Heart left ventricle (tissue), 16 donors: ENCODE measurements around the gene GDNF. TPM values are rescaled to one million over a fixed set of nuclear protein-coding genes. Genes with fewer than 3 reads are reported as not detected.

Source experiments
- ATAC-seq, 4 donors: fragments of 200-7000 bp; cut with Tn5 transposase; one replicate each; pipeline ENCODE4 v1.9.1; 2020 to 2022; ENCODE audit warnings: moderate library complexity in 4 of 4, mild to moderate bottlenecking in 3 of 4, moderate number of reproducible peaks in 1 of 4
- DNase-seq, 5 donors: peaks; one replicate each; pipeline ENCODE4 v3.0.0-alpha.2; 2020
- H3K27ac ChIP-seq, 12 donors: fragments of 200-600 bp; sonication (generic) in 4 of 12; one replicate each; pipeline versions ENCODE4 v1.5.0 to v1.8.0; 2016 to 2022; ENCODE audit warnings: mild to moderate bottlenecking in 2 of 12
- H3K27me3 ChIP-seq, 9 donors: fragments of 200-600 bp; sonication (generic) in 2 of 9; one replicate each; pipeline versions ENCODE4 v1.5.1 to v1.8.0; 2016 to 2022; ENCODE audit warnings: mild to moderate bottlenecking in 3 of 9
- H3K36me3 ChIP-seq, 9 donors: fragments of 200-600 bp; sonication (generic) in 2 of 9; one replicate each; pipeline versions ENCODE4 v1.5.0 to v1.8.0; 2018 to 2022; ENCODE audit warnings: mild to moderate bottlenecking in 2 of 9
- H3K4me1 ChIP-seq, 12 donors: fragments of 200-600 bp; sonication (generic) in 4 of 12; one replicate each; pipeline versions ENCODE4 v1.5.0 to v1.8.0; 2016 to 2022; ENCODE audit warnings: mild to moderate bottlenecking in 3 of 12
- H3K4me3 ChIP-seq, 12 donors: fragments of 200-600 bp; sonication (generic) in 4 of 12; one replicate each; pipeline versions ENCODE4 v1.5.0 to v1.8.0; 2017 to 2022; ENCODE audit warnings: mild to moderate bottlenecking in 9 of 12, moderate library complexity in 4 of 12
- H3K9me3 ChIP-seq, 12 donors: fragments of 200-600 bp; sonication (generic) in 4 of 12; one replicate each; pipeline versions ENCODE4 v1.5.0 to v1.8.0; 2016 to 2022; ENCODE audit warnings: mild to moderate bottlenecking in 1 of 12
- POLR2A ChIP-seq, 2 donors: fragments of 450-650 bp; IDR thresholded peaks; one replicate each; pipeline ENCODE4 v1.6.1; 2017; ENCODE audit warnings: antibody characterized with exemption in 2 of 2, mild to moderate bottlenecking in 2 of 2, moderate library complexity in 2 of 2
- WGBS, 4 donors: extraction: QIAGEN DNeasy Blood & Tissue Kit in 2 of 4; methylation state at CpG; one replicate each; pipeline versions ENCODE4 v1.1.5 to v1.1.7; 2013 to 2018; 5-methylcytosine and 5-hydroxymethylcytosine counted together
- intact Hi-C, 10 donors: fragments of 100-400 bp; cut with DNase I; formaldehyde crosslinking; loops; one replicate each; pipeline versions ENCODE4 v1.11.1 to v1.14.2; 2022
- polyA plus RNA-seq, 2 donors: library from polyadenylated mRNA; stranded (reverse); fragments of 200-250 nt; gene quantifications; one replicate each; pipeline ENCODE4 v1.2.3, GENCODE V29; 2013
- total RNA-seq, 9 donors: library from RNA; depleted of rRNA in 2 of 9; stranded (reverse); fragments of >200 nt in 2 of 9; fragmentation: NEBNext Ultra II Directional in 3 of 9; extraction: Animal tissue kit (Norgen Biotek cat#: 25700) in 3 of 9; gene quantifications; one replicate each; pipeline versions ENCODE4 v1.1.0 to v1.2.4, GENCODE V29; 2016 to 2023
- TF ChIP-seq, protein P1 (sequence below), 12 donors: fragments of 200-600 bp; sonication (generic) in 4 of 12; IDR thresholded peaks; one replicate each; pipeline versions ENCODE4 v1.5.0 to v1.8.0; 2018 to 2022; ENCODE audit warnings: antibody characterized with exemption in 12 of 12, mild to moderate bottlenecking in 5 of 12
- donor health status: ischemic (EF 13 %, LVEDD 7.1; RV severe dilation, severe dysfunction).
- donor health status: healthy with polysubstance abuse.
- donor health status: DM: no; HTN: yes; CAD: no.
- donor health status: DM: no; HTN: no; CAD: no.
- donor health status: ischemic (EF 25% LVEDD 6.9; RV normal size, moderate dysfunction).
- donor health status: ischemic (EF 25% LVEDD 5.7; RV mildly dilated, moderate dysfunction).
- donor health status: healthy.
- donor health status: DM: yes; HTN: yes; CAD: no.
- donor health status: ischemic (EF 35%, LVEDD 5.7; RV mildly dilated, moderate dysfunction).
- donor health status: nonischemic (EF 11% LVEDD 7.7; RV severe dilation, severe dysfunction).
- donor health status: DM: yes; HTN: yes; CAD: no.
- donor health status: PGD.
- donor health status: ischemic (EF 29% LVEDD 5.4; RV normal size, mild dysfunction).
- donor health status: nonischemic (EF 23%, LVEDD 6.1; RV moderate dilation, normal function).

The GDNF gene
- total and polyA plus RNA-seq, 11 donors = 0.03 to 0.36 (median 0.09) TPM; not detected in 4

DNA sequence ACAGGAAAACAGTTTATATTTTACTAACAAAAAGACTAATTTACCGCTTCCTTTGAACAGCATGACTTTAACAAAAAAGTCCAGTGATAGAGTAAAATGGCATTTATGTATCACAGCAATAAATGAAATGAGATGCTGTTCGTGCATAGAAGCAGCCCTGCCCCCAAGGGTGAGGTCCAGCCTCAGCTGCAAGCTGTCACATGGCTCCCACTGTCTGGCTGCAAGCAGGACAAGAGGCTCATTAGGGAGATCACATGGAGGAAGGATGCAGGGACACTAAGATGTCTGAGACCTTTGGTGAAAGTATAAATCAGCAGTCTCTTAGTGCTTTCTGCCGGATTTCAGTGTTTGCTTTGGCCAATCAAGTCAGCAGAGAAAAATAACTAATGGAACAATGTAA, 23.0 kb downstream of the GDNF start:
- ATAC-seq (no peak), DNase-seq (no peak)
- Histone ChIP-seq H3K27ac (peak overlapping the region in 1 of 12 donors; percentile 24), H3K9me3 (no peaks in the 10 kb centered on the region), H3K4me1 (no peaks in the 10 kb centered on the region), H3K27me3 (peaks cover 0 to 5% (median 0%) of the 10 kb centered on the region in 9 donors), H3K36me3 (no peaks in the 10 kb centered on the region), H3K4me3 (no peak overlapping the region)
- intact Hi-C loops = no loop called here
- WGBS, 4 donors = 52 to 64% (median 55%) methylated on average over 3 of the region's 3 CpGs
- no peak for TF ChIP-seq POLR2A (IDR thresholded peaks at IDR 0.05)
- TF ChIP-seq, protein P1, sequence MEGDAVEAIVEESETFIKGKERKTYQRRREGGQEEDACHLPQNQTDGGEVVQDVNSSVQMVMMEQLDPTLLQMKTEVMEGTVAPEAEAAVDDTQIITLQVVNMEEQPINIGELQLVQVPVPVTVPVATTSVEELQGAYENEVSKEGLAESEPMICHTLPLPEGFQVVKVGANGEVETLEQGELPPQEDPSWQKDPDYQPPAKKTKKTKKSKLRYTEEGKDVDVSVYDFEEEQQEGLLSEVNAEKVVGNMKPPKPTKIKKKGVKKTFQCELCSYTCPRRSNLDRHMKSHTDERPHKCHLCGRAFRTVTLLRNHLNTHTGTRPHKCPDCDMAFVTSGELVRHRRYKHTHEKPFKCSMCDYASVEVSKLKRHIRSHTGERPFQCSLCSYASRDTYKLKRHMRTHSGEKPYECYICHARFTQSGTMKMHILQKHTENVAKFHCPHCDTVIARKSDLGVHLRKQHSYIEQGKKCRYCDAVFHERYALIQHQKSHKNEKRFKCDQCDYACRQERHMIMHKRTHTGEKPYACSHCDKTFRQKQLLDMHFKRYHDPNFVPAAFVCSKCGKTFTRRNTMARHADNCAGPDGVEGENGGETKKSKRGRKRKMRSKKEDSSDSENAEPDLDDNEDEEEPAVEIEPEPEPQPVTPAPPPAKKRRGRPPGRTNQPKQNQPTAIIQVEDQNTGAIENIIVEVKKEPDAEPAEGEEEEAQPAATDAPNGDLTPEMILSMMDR (IDR thresholded peaks at IDR 0.05) = no peak

DNA sequence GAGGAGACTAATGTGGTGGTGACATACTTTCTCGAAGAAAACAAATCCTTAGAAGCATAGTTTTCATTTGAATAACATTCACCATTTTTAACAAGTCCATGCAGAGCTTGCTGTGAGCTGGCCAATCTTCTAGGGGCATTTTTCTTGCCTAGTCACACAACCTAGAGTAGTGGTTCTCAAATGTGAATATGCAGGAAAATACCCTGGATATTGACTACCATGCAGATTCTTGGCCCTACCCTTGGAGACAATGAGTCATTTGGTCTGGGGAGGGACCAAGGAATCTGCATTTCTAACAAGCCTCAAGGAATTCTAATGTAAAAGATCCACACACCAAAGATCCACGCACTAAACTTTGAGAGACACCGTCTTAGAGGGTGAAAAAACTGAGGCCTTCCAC, 23.5 kb downstream of the GDNF start:
- Histone ChIP-seq H3K4me3 (no peak overlapping the region), H3K27ac (no peak overlapping the region), H3K4me1 (no peaks in the 10 kb centered on the region), H3K9me3 (no peaks in the 10 kb centered on the region), H3K27me3 (peaks cover 0 to 11% (median 0%) of the 10 kb centered on the region in 9 donors), H3K36me3 (no peaks in the 10 kb centered on the region)
- no peak for DNase-seq
- TF ChIP-seq POLR2A (IDR thresholded peaks at IDR 0.05) = no peak
- TF ChIP-seq, protein P1 (IDR thresholded peaks at IDR 0.05) = no peak
- intact Hi-C loops = no loop called here
- WGBS, 4 donors = 90 to 93% (median 92%) methylated on average over 3 of the region's 3 CpGs
- no peak for ATAC-seq

DNA sequence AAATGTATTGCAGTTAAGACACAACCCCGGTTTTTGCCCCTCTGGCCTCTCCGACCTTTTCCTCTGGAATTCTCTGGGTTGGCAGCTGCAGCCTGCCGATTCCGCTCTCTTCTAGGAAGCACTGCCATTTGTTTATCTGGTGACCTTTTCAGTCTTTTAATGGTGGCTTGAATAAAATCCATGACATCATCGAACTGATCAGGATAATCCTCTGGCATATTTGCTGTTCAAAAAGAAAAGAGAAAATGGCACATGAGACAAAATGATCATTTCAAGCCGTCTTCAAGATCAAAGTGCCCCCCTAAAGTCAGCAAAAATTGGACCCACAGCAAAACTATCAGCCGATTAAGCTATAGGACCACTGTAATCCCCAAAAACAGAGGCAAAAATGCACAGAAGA, 23.9 kb downstream of the GDNF start:
- 79 to 86% (median 81%) methylated on average over 7 of the region's 7 CpGs for WGBS, 4 donors
- no peaks in the 10 kb centered on the region for H3K9me3 ChIP-seq
- H3K27ac ChIP-seq = no peak overlapping the region
- H3K4me3 ChIP-seq = no peak overlapping the region
- ATAC-seq (no peak), DNase-seq (no peak)
- no peak for TF ChIP-seq POLR2A (IDR thresholded peaks at IDR 0.05)
- TF ChIP-seq, protein P1 (IDR thresholded peaks at IDR 0.05) = no peak
- H3K36me3 ChIP-seq = no peaks in the 10 kb centered on the region
- H3K4me1 ChIP-seq = no peaks in the 10 kb centered on the region
- peaks cover 0 to 12% (median 0%) of the 10 kb centered on the region in 9 donors for H3K27me3 ChIP-seq
- intact Hi-C loops = no loop called here

DNA sequence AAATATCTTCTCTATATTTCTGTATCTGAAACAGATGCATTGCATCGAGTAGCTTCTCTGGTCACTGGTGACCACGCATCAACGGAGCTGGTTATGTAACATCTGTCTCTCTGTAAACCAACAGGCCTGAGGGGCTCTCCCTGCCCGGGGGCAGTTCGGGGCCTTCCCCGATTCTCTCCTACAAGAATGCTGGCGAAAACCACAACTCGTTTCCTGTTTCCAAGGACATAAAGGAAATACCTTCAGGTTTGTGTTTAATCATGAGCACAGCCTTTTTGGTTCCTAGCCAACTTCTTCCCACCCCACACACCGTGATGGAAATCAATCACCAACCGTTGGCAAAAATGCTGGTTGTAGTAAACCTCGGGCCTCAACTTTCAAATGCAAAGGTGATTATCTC, 25.1 kb downstream of the GDNF start:
- DNase-seq (no peak), ATAC-seq (no peak)
- Histone ChIP-seq H3K4me1 (no peaks in the 10 kb centered on the region), H3K27ac (no peak overlapping the region), H3K27me3 (peaks cover 0 to 12% (median 0%) of the 10 kb centered on the region in 9 donors), H3K4me3 (no peak overlapping the region), H3K9me3 (no peaks in the 10 kb centered on the region), H3K36me3 (no peaks in the 10 kb centered on the region)
- no peak for TF ChIP-seq POLR2A (IDR thresholded peaks at IDR 0.05)
- TF ChIP-seq, protein P1 (IDR thresholded peaks at IDR 0.05) = no peak
- WGBS, 4 donors = 54 to 60% (median 57%) methylated on average over 11 of the region's 11 CpGs
- intact Hi-C loops = no loop called here
